GM12878 (cell line): ENCODE results near the gene FAM76A. TPM values are rescaled to one million over a fixed set of nuclear protein-coding genes. Genes with fewer than 3 reads are reported as not detected.
A peak's percentile ranks its signal among the peaks of the same experiment; 100 is the strongest.

Source experiments
- ATF3 ChIP-seq: IDR thresholded peaks from 2 replicates; pipeline ENCODE4 v1.6.1; 2011; ENCODE audit warnings: low read depth, mild to moderate bottlenecking, low read length, moderate library complexity, borderline replicate concordance; ENCODE audit errors: extremely low read depth
- CHD2 ChIP-seq: IDR thresholded peaks from 2 replicates; pipeline ENCODE4 v1.6.1; 2011; ENCODE audit warnings: low read depth, low read length, improper control_type of control experiment, borderline replicate concordance
- EP300 ChIP-seq, 2 experiments: fragments of 150-350 bp in 1 of 2; IDR thresholded peaks; 2 replicates each; pipeline ENCODE4 v1.6.1; 2011 to 2012; ENCODE audit warnings: low read depth in 2 of 2, low read length in 2 of 2, borderline replicate concordance in 1 of 2, improper control_type of control experiment in 1 of 2, inconsistent platforms in 1 of 2; ENCODE audit not compliant: control insufficient read depth in 1 of 2
- NFIC ChIP-seq: IDR thresholded peaks from 2 replicates; pipeline ENCODE4 v1.6.1; 2012; ENCODE audit warnings: low read depth, mild to moderate bottlenecking, inconsistent platforms, low read length, moderate library complexity
- PAX5 ChIP-seq: IDR thresholded peaks from 2 replicates; pipeline ENCODE4 v1.6.1; 2011; ENCODE audit warnings: low read depth, low read length, borderline replicate concordance
- POLR2AphosphoS2 ChIP-seq: IDR thresholded peaks from 2 replicates; pipeline ENCODE4 v1.6.1; 2011; ENCODE audit warnings: low read depth, mild to moderate bottlenecking, low read length, improper control_type of control experiment, moderate library complexity
- SMAD1 ChIP-seq: fragments of 450-650 bp; IDR thresholded peaks from 2 replicates; pipeline ENCODE4 v1.6.1; 2018; ENCODE audit warnings: mild to moderate bottlenecking, low read depth; ENCODE audit not compliant: partially characterized antibody
- SREBF1 ChIP-seq: IDR thresholded peaks from 2 replicates; pipeline ENCODE4 v1.6.1; 2012; ENCODE audit warnings: mild to moderate bottlenecking, low read length
- ZBTB11 ChIP-seq: fragments of 450-650 bp; formaldehyde crosslinking; IDR thresholded peaks from 2 replicates; pipeline ENCODE4 v1.5.0; 2022; ENCODE audit warnings: mild to moderate bottlenecking, missing genetic modification characterization
- polyA plus RNA-seq, 11 experiments: library from polyadenylated mRNA; depleted of rRNA in 4 of 11; unstranded in 6 of 11; stranded (reverse) in 5 of 11; fragments of >200 nt; fragmentation: Nextera tagmentation in 4 of 11; fragmentation: Illumina TruSeq in 1 of 11; extraction: Ambion mirVana in 4 of 11; extraction: Trizol in 1 of 11; gene quantifications; 1 replicate in 1 of 11; 2 replicates in 10 of 11; pipeline versions ENCODE4 v1.2.1 to v1.2.3, GENCODE V29; 2011 to 2016; ENCODE audit warnings: inconsistent platforms in 2 of 11, missing spikeins in 2 of 11, low read depth in 1 of 11
- total RNA-seq, 4 experiments: library from RNA; depleted of rRNA in 3 of 4; stranded (reverse); fragments of >200 nt in 3 of 4; fragmentation: Illumina TruSeq in 1 of 4; extraction: Trizol in 1 of 4; gene quantifications; 2 replicates each; pipeline versions ENCODE4 v1.2.1 to v1.2.3, GENCODE V29; 2013 to 2021
- TF ChIP-seq, protein P1 (sequence below): fragments of 450-650 bp; IDR thresholded peaks from 2 replicates; pipeline ENCODE4 v1.6.1; 2016; ENCODE audit warnings: mild to moderate bottlenecking, moderate library complexity, borderline replicate concordance
- TF ChIP-seq, protein P2 (sequence below): fragments of 450-650 bp; IDR thresholded peaks from 2 replicates; pipeline ENCODE4 v1.6.1; 2016; ENCODE audit warnings: mild to moderate bottlenecking
- TF ChIP-seq, protein P3 (sequence below): fragments of 450-650 bp; IDR thresholded peaks from 2 replicates; pipeline ENCODE4 v1.6.1; 2017; ENCODE audit warnings: mild to moderate bottlenecking, moderate library complexity

The FAM76A gene
- total and polyA plus RNA-seq, 10 of the 15 experiments (the other 5 are each of a cell fraction or from before 2014, with no cell fraction given): 5.4 to 13.4 (median 7.6) TPM

- no peak for TF ChIP-seq SREBF1
- TF ChIP-seq, protein P1, sequence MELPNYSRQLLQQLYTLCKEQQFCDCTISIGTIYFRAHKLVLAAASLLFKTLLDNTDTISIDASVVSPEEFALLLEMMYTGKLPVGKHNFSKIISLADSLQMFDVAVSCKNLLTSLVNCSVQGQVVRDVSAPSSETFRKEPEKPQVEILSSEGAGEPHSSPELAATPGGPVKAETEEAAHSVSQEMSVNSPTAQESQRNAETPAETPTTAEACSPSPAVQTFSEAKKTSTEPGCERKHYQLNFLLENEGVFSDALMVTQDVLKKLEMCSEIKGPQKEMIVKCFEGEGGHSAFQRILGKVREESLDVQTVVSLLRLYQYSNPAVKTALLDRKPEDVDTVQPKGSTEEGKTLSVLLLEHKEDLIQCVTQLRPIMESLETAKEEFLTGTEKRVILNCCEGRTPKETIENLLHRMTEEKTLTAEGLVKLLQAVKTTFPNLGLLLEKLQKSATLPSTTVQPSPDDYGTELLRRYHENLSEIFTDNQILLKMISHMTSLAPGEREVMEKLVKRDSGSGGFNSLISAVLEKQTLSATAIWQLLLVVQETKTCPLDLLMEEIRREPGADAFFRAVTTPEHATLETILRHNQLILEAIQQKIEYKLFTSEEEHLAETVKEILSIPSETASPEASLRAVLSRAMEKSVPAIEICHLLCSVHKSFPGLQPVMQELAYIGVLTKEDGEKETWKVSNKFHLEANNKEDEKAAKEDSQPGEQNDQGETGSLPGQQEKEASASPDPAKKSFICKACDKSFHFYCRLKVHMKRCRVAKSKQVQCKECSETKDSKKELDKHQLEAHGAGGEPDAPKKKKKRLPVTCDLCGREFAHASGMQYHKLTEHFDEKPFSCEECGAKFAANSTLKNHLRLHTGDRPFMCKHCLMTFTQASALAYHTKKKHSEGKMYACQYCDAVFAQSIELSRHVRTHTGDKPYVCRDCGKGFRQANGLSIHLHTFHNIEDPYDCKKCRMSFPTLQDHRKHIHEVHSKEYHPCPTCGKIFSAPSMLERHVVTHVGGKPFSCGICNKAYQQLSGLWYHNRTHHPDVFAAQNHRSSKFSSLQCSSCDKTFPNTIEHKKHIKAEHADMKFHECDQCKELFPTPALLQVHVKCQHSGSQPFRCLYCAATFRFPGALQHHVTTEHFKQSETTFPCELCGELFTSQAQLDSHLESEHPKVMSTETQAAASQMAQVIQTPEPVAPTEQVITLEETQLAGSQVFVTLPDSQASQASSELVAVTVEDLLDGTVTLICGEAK: no peak; the same call in 1 of the 2 replicates
- TF ChIP-seq PAX5: peak; percentile 78; the same call in 1 of the 2 replicates
- TF ChIP-seq SMAD1: no peak
- peak; percentile 99 for TF ChIP-seq CHD2
- TF ChIP-seq NFIC: no peak
- no peak for TF ChIP-seq ATF3
- no peak for TF ChIP-seq ZBTB11 (CRISPR knock-in tag)
- TF ChIP-seq, protein P2, sequence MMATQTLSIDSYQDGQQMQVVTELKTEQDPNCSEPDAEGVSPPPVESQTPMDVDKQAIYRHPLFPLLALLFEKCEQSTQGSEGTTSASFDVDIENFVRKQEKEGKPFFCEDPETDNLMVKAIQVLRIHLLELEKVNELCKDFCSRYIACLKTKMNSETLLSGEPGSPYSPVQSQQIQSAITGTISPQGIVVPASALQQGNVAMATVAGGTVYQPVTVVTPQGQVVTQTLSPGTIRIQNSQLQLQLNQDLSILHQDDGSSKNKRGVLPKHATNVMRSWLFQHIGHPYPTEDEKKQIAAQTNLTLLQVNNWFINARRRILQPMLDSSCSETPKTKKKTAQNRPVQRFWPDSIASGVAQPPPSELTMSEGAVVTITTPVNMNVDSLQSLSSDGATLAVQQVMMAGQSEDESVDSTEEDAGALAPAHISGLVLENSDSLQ: peak; percentile 97
- TF ChIP-seq, protein P3, sequence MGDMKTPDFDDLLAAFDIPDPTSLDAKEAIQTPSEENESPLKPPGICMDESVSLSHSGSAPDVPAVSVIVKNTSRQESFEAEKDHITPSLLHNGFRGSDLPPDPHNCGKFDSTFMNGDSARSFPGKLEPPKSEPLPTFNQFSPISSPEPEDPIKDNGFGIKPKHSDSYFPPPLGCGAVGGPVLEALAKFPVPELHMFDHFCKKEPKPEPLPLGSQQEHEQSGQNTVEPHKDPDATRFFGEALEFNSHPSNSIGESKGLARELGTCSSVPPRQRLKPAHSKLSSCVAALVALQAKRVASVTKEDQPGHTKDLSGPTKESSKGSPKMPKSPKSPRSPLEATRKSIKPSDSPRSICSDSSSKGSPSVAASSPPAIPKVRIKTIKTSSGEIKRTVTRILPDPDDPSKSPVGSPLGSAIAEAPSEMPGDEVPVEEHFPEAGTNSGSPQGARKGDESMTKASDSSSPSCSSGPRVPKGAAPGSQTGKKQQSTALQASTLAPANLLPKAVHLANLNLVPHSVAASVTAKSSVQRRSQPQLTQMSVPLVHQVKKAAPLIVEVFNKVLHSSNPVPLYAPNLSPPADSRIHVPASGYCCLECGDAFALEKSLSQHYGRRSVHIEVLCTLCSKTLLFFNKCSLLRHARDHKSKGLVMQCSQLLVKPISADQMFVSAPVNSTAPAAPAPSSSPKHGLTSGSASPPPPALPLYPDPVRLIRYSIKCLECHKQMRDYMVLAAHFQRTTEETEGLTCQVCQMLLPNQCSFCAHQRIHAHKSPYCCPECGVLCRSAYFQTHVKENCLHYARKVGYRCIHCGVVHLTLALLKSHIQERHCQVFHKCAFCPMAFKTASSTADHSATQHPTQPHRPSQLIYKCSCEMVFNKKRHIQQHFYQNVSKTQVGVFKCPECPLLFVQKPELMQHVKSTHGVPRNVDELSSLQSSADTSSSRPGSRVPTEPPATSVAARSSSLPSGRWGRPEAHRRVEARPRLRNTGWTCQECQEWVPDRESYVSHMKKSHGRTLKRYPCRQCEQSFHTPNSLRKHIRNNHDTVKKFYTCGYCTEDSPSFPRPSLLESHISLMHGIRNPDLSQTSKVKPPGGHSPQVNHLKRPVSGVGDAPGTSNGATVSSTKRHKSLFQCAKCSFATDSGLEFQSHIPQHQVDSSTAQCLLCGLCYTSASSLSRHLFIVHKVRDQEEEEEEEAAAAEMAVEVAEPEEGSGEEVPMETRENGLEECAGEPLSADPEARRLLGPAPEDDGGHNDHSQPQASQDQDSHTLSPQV: no peak
- TF ChIP-seq EP300 (IDR thresholded peaks at IDR 0.05; ENCODE audit: borderline replicate concordance in 1 of 2, control insufficient read depth in 1 of 2, low read depth in 2 of 2, low read length in 2 of 2): no peak
- no peak for TF ChIP-seq POLR2AphosphoS2
Measured at GRCh38 chr1:27725374-27726172, at the start of gene FAM76A (continued).
